ENCODE data around the gene SP3.

The SP3 gene

GRCh38 chr2:173970516-173970924 lies 5.3 kb upstream of the SP3 start:
- no peak for DNase-seq (ENCODE audit: low read depth)
- TF ChIP-seq CTCF (IDR thresholded peaks at IDR 0.05; ENCODE audit: low read length, missing control alignments) = no peak
- no peak overlapping the region for H3K4me3 ChIP-seq (replicated peaks; ENCODE audit: low read depth, low read length)

- DNase-seq (ENCODE audit: low read depth) = no peak
- H3K4me3 ChIP-seq (replicated peaks; ENCODE audit: low read depth, low read length) = no peak overlapping the region
- TF ChIP-seq CTCF (IDR thresholded peaks at IDR 0.05; ENCODE audit: low read length, missing control alignments) = no peak
Observed at GRCh38 chr2:173969886-173970285, 4.7 kb upstream of the SP3 start.

- no peak overlapping the region for H3K4me3 ChIP-seq (replicated peaks; ENCODE audit: low read depth, low read length)
- TF ChIP-seq CTCF (IDR thresholded peaks at IDR 0.05; ENCODE audit: low read length, missing control alignments) = no peak
Observed at GRCh38 chr2:173968551-173968950, 3.4 kb upstream of the SP3 start.

GRCh38 chr2:173966274-173967098 lies 1.3 kb upstream of the SP3 start:
- no peak for DNase-seq (ENCODE audit: low read depth)
- no peak for TF ChIP-seq CTCF (IDR thresholded peaks at IDR 0.05; ENCODE audit: low read length, missing control alignments)
- H3K4me3 ChIP-seq (replicated peaks; ENCODE audit: low read depth, low read length) = peak overlapping the region; percentile 86

More at GRCh38 chr2:173968551-173968950, 3.4 kb upstream of the SP3 start:
- DNase-seq (ENCODE audit: low read depth) = no peak

- no peak for TF ChIP-seq CTCF (IDR thresholded peaks at IDR 0.05; ENCODE audit: low read length, missing control alignments)
- DNase-seq (ENCODE audit: low read depth) = peak; percentile 88
- peak overlapping the region; percentile 86 for H3K4me3 ChIP-seq (replicated peaks; ENCODE audit: low read depth, low read length)
Observed at GRCh38 chr2:173964565-173965371, 405 bp downstream of the SP3 start.

GRCh38 chr2:173963817-173964564 lies 1.2 kb downstream of the SP3 start:
- DNase-seq (ENCODE audit: low read depth) = peak; percentile 88
- TF ChIP-seq CTCF (IDR thresholded peaks at IDR 0.05; ENCODE audit: low read length, missing control alignments) = no peak
- peak overlapping the region; percentile 86 for H3K4me3 ChIP-seq (replicated peaks; ENCODE audit: low read depth, low read length)

Measured in fibroblast of pulmonary artery (primary cell).